ENCODE measurements around the gene FAM186B.
A peak's percentile ranks its signal among the peaks of the same experiment; 100 is the strongest.

Gene FAM186B

DNA sequence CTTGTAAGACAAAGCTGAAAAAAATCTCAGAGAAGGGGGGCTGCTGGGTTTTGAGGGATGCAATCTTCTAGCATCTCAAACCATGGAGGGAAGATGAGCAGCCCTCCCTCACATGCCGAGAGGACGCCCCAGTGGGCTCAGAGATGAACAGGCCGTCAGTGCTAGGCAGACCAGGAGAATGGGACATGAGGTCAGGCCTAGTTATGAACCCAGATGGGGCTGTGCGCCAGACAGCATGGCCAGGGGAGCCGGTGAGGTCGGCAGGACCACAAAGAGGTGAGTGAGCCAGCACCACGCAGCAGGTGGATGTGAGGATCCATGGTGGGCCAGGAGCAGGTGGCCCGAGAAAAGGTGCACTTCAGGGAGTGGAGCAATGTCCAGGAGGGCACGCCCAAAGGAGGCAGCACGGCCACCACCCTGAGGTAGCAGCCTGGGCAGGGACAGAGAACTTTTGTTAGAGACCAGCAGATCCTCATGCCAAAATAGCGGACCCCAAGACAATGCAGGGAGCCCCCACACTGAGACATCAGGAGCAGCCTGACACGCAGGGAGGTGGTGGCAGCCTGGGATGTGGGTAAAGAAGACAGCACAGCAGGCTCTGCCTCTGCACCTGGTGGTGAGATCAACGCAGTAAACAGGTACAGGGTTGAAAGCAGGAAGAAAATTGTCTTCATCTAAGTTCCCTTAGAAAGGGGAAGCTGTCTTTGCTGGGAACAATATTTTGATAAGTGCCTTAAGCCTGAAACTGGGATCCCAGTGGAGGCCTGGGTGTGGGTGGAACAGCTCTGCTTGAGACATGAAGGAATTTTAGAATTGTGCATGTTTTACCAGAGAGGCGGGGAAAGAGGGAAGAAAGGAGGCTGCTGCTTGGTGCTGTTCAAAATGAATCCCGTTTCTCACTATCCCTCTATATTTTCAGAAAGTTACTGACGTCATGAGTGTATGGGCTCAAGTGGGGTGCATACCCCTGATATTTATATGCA, 19.7 kb downstream of the FAM186B start:
- CTCF ChIA-PET = interaction anchor here (0.9 kb wide), 1 partner anchor 98 kb away, joined by 7 read pairs; no protein-coding TSS in a partner anchor
- Histone ChIP-seq H3K4me3 (ENCODE audit: low read depth, low read length) (no peak overlapping the region), H3K4me1 (ENCODE audit: control insufficient read depth, insufficient read depth, low read length) (no peaks in the 10 kb centered on the region), H3K36me3 (ENCODE audit: control insufficient read depth in 2 of 2, insufficient read depth in 1 of 2, low read length in 2 of 2) (peaks cover 0 to 20% of the 10 kb centered on the region in 2 experiments; a peak in 2 of 3 replicates), H3K27ac (ENCODE audit: extremely low read depth, low read depth, low read length) (no peak overlapping the region), H3K9me3 (ENCODE audit: control insufficient read depth, insufficient read depth, low read depth, low read length) (no peaks in the 10 kb centered on the region)
- TF ChIP-seq RBAK (tag by site-specific recombination; IDR thresholded peaks at IDR 0.05) = no peak
- peak; percentile 83 for TF ChIP-seq MYNN (tag by site-specific recombination; IDR thresholded peaks at IDR 0.05; ENCODE audit: borderline replicate concordance)
- no peak for TF ChIP-seq ZNF558 (tag by site-specific recombination; IDR thresholded peaks at IDR 0.05)
- TF ChIP-seq ZNF658 (tag by site-specific recombination; IDR thresholded peaks at IDR 0.05) = no peak
- TF ChIP-seq ZNF341 (tag by site-specific recombination; IDR thresholded peaks at IDR 0.05; ENCODE audit: low read depth) = no peak
- TF ChIP-seq ZNF600 (tag by site-specific recombination; IDR thresholded peaks at IDR 0.05) = no peak
- POLR2A ChIA-PET = no interaction called here

DNA sequence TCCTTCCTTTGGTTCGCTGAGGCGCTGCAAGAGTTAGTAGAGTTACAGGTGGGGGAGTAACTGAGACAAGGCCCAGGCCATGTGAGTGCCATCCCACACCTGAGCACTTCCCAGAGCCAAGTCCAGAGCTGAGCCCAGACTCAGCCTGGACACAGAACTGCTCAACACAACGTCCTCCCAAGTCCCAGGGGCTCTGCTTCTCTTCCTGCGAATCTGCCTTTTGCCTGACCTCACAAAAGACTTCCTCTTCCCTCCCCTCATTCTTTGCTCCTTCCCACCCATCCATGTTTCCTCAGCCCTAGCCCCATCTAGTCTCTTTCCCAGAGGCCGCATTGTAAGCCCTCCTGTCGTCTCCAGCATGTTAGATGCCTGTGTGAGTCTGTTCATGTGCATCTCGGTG, 20.8 kb downstream of the FAM186B start:
- H3K27ac ChIP-seq (ENCODE audit: extremely low read depth, low read depth, low read length) = no peak overlapping the region
- no peaks in the 10 kb centered on the region for H3K9me3 ChIP-seq (ENCODE audit: control insufficient read depth, insufficient read depth, low read depth, low read length)
- H3K4me3 ChIP-seq (ENCODE audit: low read depth, low read length) = no peak overlapping the region
- TF ChIP-seq ZNF701 (tag by site-specific recombination; IDR thresholded peaks at IDR 0.05) (no peak), HOXA7 (CRISPR knock-in tag; IDR thresholded peaks at IDR 0.05; ENCODE audit: borderline replicate concordance) (no peak), HOXD13 (CRISPR knock-in tag; IDR thresholded peaks at IDR 0.05; ENCODE audit: borderline replicate concordance) (no peak), ZNF776 (tag by site-specific recombination; IDR thresholded peaks at IDR 0.05; ENCODE audit: borderline replicate concordance) (no peak), ZNF514 (tag by site-specific recombination; IDR thresholded peaks at IDR 0.05) (no peak), SP3 (tag by site-specific recombination; IDR thresholded peaks at IDR 0.05) (no peak), ZNF654 (tag by site-specific recombination; IDR thresholded peaks at IDR 0.05; ENCODE audit: low read depth) (no peak), ZNF202 (tag by site-specific recombination; IDR thresholded peaks at IDR 0.05; ENCODE audit: borderline replicate concordance) (no peak), SCRT2 (tag by site-specific recombination; IDR thresholded peaks at IDR 0.05) (no peak), KLF8 (tag by site-specific recombination; IDR thresholded peaks at IDR 0.05) (no peak), KLF10 (tag by site-specific recombination; IDR thresholded peaks at IDR 0.05) (no peak), ZFP69B (tag by site-specific recombination; IDR thresholded peaks at IDR 0.05) (no peak), BCL11B (tag by site-specific recombination; IDR thresholded peaks at IDR 0.05; ENCODE audit: low read depth) (no peak), ZNF292 (tag by site-specific recombination; IDR thresholded peaks at IDR 0.05; ENCODE audit: borderline replicate concordance, low read depth) (no peak), SCRT1 (tag by site-specific recombination; IDR thresholded peaks at IDR 0.05; ENCODE audit: borderline replicate concordance) (no peak), ZNF354C (tag by site-specific recombination; IDR thresholded peaks at IDR 0.05; ENCODE audit: borderline replicate concordance, low read depth) (no peak), ZNF394 (tag by site-specific recombination; IDR thresholded peaks at IDR 0.05; ENCODE audit: borderline replicate concordance) (no peak)
- ChIA-PET POLR2A (no interaction called here), CTCF (interaction anchor here (0.6 to 2.9 kb wide), 6 partner anchors 30 to 296 kb away, joined by 3 to 15 read pairs (median 4); no protein-coding TSS in a partner anchor)
- peaks cover 0 to 20% of the 10 kb centered on the region in 2 experiments; a peak in 2 of 3 replicates for H3K36me3 ChIP-seq (ENCODE audit: control insufficient read depth in 2 of 2, insufficient read depth in 1 of 2, low read length in 2 of 2)
- no peaks in the 10 kb centered on the region for H3K4me1 ChIP-seq (ENCODE audit: control insufficient read depth, insufficient read depth, low read length)

Data from HEK293 (cell line).